Stimulated activated CD8-positive, alpha-beta memory T cell treated with anti-CD3 and anti-CD28 coated beads, Interleukin-4, amount 100 ng/mL, for 1 hour (primary cell): Measurements from ENCODE around the gene ANKMY1.

Experiments used
- DNase-seq, 2 donors: peaks; one replicate each; pipeline ENCODE4 v3.0.0-alpha.2; 2020; ENCODE audit warnings: low read depth in 2 of 2, low spot score in 1 of 2

ANKMY1 gene

GRCh38 chr2:240450532-240451107 lies 107.2 kb downstream of the ANKMY1 start:
- no peak for DNase-seq

GRCh38 chr2:240449764-240450531 lies 107.8 kb downstream of the ANKMY1 start:
- DNase-seq: no peak

- no peak for DNase-seq
Measured at GRCh38 chr2:240448387-240449274, 109.2 kb downstream of the ANKMY1 start.

GRCh38 chr2:240447934-240448333 lies 109.9 kb downstream of the ANKMY1 start:
- no peak for DNase-seq

- DNase-seq: no peak
Measured at GRCh38 chr2:240447331-240447730, 110.5 kb downstream of the ANKMY1 start.

GRCh38 chr2:240446664-240447175 lies 111.1 kb downstream of the ANKMY1 start:
- DNase-seq: no peak

- no peak for DNase-seq
Measured at GRCh38 chr2:240445961-240446663, 111.7 kb downstream of the ANKMY1 start.

GRCh38 chr2:240444464-240444863 lies 113.3 kb downstream of the ANKMY1 start:
- no peak for DNase-seq

GRCh38 chr2:240443891-240444301 lies 113.9 kb downstream of the ANKMY1 start:
- no peak for DNase-seq

GRCh38 chr2:240442891-240443715 lies 114.7 kb downstream of the ANKMY1 start:
- DNase-seq: no peak

- no peak for DNase-seq
Measured at GRCh38 chr2:240441993-240442411, 115.8 kb downstream of the ANKMY1 start.

GRCh38 chr2:240441326-240441992 lies 116.3 kb downstream of the ANKMY1 start:
- no peak for DNase-seq

GRCh38 chr2:240440704-240441320 lies 117.0 kb downstream of the ANKMY1 start:
- DNase-seq: no peak

GRCh38 chr2:240440251-240440650 lies 117.5 kb downstream of the ANKMY1 start:
- no peak for DNase-seq

GRCh38 chr2:240439698-240440151 lies 118.1 kb downstream of the ANKMY1 start:
- DNase-seq: no peak

GRCh38 chr2:240438810-240439697 lies 118.7 kb downstream of the ANKMY1 start:
- DNase-seq: no peak

- DNase-seq: peak; percentile 29
Measured at GRCh38 chr2:240437861-240438809, 119.7 kb downstream of the ANKMY1 start.
